Inflammatory macrophage (primary cell): Measurements from ENCODE around the gene MEP1A.
"Not testable (repeated sequence)": the region's sequence is repeated elsewhere in the genome, so short reads cannot be mapped to it uniquely, and the experiment has no call there.

Experiments used
- DNase-seq, 2 donors: peaks; one replicate each; pipeline ENCODE4 v3.0.0-alpha.2; 2020 to 2022

MEP1A gene

DNA sequence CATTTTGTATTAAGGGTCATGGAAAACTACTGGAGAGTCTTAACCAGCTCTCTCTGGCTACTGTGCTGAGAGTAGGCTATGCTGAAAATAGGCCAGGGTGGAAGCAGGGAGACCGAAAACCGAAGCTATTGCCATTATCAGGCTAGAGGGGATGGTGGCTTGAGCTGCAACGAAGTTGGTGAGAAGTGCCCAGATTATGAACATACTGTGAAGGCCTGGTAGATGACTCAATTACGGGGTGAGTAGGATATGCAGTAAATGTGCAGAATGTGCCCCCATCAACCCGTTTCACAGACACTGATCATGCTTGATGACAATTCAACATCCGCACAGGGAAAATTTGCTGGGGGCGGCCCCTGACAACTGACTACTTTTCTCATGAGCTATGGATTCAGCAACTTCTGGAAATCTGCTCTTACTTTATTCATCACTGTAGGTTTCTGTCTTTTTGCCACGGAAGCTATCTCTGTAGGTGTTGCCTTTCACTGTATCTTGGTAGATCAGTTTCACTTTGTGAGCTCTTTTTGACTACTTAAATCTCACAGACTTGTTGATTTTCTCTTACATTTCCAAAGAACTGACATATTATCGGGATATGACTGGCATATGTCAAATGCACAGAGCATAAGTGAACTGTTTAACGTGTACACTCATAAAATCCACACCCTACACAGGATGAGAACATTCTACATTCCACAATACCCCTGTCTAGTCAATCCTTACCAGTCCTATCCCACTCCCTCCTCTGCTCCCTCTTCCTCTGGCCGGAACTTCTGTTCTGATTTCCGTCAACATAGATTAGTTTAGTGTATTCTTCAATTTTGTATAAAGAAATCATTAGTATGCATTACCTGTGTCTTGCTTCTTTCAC is 15.5 kb upstream of the MEP1A start:
- no peak for DNase-seq

GRCh38 chr6:46781478-46782378 is 11.5 kb upstream of the MEP1A start:
- DNase-seq, result peak; percentile 88 to 90

DNA sequence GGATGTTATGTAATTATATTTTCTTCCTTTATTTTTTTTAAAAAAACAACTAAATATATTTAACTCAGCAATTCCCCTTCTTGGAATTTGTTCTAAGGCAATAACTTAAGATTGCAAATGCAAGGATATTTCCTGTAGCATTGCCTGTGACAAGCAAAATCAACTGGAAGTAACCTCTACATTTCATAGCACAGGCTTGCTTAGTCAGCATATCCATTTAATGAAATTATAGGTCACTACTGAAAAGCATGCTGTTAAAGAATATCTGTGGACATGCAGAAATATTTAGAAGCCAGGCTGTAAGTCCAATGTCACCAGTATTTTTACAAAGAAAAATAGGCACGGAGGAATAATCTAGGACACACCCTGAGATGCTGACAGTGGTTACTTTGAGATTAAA is 8.7 kb upstream of the MEP1A start:
- no peak for DNase-seq

- DNase-seq, result no peak
Observed at GRCh38 chr6:46787871-46788540, 5.2 kb upstream of the MEP1A start.

DNA sequence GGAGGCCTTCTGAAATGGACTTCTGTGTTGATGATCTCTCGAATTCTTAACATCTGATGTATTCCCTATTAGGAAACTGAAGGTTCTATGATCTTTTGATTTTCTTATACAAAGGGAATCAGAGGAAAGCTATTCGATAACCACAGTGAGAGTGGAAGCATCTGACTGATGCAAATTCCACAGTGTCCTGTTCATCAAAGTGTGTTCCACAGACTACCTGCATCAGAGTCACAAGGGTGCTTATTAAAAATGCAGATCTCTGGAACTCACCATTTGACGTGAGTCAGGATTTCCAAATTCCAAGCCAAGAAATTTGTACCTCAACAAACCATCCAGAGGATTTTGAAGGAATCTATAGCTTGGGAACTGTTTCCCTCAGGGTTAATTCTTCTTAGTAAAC is 4.4 kb upstream of the MEP1A start:
- DNase-seq, result no peak

DNA sequence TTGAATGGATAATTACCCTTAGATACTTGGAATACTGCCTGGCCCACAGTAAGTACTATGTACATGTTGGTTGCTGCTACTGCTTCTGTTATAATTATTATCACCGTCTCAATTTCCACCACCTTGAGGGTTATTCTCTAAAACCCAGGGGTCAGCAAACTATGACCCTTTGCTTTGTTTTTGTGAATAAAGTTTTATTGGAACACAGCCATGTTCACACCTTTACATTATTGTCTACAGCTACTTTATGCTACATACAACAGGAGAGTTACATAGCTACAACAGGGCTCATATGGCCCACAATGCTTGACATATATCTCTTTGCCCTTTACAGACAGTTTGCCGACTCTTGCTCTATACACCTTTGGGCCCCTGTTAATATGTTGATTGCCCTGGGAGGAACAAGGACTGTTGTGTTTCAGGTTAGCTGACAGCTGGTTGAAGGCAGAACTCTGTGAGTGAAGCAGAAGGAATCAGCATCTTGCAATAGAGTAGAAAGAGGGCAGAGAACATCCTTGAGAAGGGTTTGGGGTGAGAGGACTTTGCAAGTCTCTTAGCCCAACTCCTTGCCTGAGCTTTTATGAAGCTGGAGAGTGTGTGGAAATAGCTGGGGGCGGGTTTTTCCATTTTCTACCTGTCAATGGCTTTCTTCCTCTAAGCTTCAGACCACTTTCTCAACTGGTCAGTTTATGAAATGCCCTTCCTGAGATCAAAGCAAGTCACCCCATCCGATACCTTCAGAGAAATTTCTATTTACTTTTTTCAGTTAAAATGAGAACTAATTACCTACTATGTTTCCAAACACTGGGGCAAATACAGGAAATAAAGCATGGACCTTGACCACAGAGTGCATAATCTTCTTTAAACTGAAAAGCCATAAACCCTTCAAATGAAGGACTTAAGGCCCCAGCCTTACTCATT is 3.5 kb upstream of the MEP1A start:
- DNase-seq, result no peak

- no peak for DNase-seq
Observed at GRCh38 chr6:46790355-46790874, 2.8 kb upstream of the MEP1A start.

- no peak for DNase-seq
Observed at GRCh38 chr6:46792635-46793034, 554 bp upstream of the MEP1A start.

DNA sequence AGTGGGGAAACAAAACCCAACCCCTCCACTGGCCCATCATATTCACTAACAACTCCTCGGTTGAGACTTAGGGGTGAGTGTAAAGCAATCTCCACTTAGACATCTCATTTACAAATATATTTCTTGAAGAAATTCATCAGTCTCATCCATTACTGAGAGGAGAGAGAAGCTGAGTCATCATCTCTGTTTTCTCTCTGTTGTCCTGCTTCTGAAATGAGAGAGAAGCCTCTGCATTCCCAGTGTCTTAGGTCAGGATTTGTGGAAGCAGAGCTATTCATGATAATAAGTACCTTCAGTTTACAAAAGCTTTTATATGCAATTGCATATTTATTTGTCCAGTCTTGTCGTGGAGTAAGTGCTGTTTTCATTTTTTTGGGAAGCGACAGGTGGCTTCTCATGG is 879 bp downstream of the MEP1A start:
- no peak for DNase-seq

DNA sequence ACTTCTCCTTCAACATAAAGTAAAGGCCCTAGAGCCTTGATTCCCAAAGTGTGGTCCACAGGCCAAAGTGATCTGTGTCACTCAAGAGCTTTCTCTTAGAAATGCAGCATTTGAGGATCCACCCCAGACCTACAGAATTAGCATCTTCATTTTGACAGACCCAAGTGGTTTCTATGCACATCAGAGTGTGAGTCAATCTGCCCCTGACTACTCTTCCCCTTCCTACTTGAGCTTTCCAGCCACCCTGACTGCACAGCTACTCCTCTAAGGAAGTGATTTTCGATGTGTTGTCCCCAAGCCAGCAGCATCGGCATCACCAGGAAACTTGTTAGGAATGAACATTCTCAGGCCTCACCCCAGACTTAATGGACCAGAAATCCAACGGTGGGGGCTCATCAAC is 2.6 kb downstream of the MEP1A start:
- DNase-seq, result peak; percentile 47 to 69

GRCh38 chr6:46796848-46797580 is 3.8 kb downstream of the MEP1A start:
- DNase-seq, result peak; percentile 14 to 34

DNA sequence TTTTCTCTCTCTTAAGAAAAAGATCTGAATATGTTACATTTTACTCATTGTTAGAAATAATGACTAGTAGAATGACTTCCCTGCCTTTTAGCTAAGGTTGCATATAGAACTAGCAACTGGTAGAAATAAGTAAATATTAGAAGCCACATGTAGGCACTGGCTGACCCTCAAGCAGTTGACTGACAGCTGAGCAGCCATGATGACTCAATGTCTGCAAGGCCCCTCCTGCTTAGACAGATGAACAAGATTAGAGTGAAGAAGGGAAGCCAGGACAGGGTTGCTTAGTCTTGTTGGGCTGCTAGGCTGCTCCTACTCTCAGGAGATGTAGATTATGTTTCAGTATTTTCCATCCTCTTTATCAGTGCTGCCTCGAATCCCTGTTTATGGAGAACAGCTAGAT is 6.5 kb downstream of the MEP1A start:
- no peak for DNase-seq

DNA sequence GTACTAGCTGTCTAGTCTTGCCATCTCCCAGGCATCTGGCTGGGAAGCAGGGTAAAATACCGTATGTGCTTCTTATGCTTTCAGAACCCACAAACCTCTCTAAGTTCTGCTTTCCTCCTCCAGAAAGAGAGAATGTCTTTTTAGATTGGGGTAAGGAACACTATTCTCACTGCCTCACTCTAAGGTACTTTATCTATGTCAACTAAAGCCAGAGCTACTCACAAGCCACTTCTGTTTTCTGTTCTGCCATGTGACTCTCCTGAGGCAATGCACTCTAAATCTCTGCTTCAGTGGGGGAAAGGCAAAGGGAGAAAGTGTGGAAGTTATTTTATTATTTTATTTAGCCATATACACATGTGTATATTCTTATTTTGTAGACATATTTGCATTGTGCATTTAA is 15.6 kb downstream of the MEP1A start:
- peak; percentile 49 to 57 for DNase-seq

GRCh38 chr6:46815130-46815529 is 21.9 kb downstream of the MEP1A start:
- DNase-seq, result no peak

DNA sequence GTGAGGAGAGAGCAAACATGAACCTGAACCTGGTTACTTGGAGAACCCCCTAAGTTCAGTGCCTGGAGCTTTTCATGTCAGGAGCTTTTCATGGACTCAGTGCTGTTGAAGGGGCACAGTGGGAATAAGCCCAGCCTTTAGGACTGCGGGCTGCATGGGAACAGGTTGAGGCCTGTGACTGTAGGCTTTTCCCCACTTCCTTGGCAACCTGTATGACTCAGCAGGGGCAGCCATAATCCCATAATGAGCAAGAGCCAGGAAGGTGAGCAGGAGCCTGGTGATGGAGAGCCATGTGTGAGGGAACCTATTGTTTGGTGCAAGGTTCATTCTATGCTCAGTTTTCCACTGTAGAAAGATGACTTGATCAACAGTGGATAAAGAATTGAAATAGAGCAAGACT is 23.4 kb downstream of the MEP1A start:
- no peak for DNase-seq

- DNase-seq, result no peak
Observed at GRCh38 chr6:46819561-46819960, 26.4 kb downstream of the MEP1A start.

DNA sequence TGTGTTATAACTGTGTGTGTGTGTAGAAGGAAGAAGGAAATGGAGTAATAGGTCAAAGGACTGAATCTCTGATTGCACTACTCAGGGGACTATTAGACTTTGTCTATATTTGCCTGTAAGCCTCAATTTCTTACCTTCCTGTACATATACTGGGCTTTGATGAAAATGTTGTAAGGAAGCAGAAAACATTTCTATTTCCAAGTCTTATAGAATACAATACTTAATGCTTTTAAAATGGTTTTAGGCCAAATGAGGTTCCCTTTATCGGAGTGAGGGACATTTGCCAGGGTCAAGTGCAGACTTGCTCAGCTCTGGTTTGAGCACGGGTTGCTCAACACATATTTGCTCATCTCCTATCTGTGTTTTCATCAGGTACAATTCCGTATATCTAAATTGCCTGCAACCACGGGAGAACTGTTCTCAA is 28.3 kb downstream of the MEP1A start:
- no peak for DNase-seq

GRCh38 chr6:46828939-46829338 is 35.8 kb downstream of the MEP1A start:
- no peak for DNase-seq

DNA sequence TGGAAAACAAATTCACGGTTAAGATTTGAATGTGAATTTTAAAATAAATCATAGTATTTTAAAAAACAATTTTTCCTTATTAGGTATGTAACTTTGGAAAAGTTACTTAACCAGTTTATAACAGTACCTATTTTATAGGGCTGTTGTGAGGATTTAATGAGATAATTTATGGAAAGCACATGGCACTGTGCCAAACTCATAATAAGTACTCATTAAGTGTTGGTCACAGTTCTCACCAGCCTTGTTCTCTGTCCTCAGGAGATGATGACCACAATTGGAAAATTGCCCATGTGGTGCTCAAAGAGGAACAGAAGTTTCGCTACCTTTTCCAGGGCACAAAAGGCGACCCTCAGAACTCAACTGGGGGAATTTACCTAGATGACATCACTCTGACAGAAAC is 39.6 kb downstream of the MEP1A start:
- DNase-seq, result no peak

GRCh38 chr6:46834257-46834916 is 41.2 kb downstream of the MEP1A start:
- not testable (repeated sequence) for DNase-seq
